ENCODE measurements around the gene ULK4.

Gene ULK4

GRCh38 chr3:41450416-41451231 is 511.3 kb downstream of the ULK4 start (continued):
- no peak for TF ChIP-seq PRDM2 (tag by site-specific recombination; IDR thresholded peaks at IDR 0.05; ENCODE audit: borderline replicate concordance)
- TF ChIP-seq SALL2 (tag by site-specific recombination; IDR thresholded peaks at IDR 0.05; ENCODE audit: borderline replicate concordance): no peak
- no peak for TF ChIP-seq HOXA7 (CRISPR knock-in tag; IDR thresholded peaks at IDR 0.05; ENCODE audit: borderline replicate concordance)
- TF ChIP-seq ZNF324 (tag by site-specific recombination; IDR thresholded peaks at IDR 0.05): no peak
- no peak for TF ChIP-seq ZNF146 (tag by site-specific recombination; IDR thresholded peaks at IDR 0.05)
- TF ChIP-seq SCRT1 (tag by site-specific recombination; IDR thresholded peaks at IDR 0.05; ENCODE audit: borderline replicate concordance): peak; percentile 60; the same call in 1 of the 2 replicates
- no peak for TF ChIP-seq HIC1 (tag by site-specific recombination; IDR thresholded peaks at IDR 0.05)
- TF ChIP-seq SP2 (tag by site-specific recombination; IDR thresholded peaks at IDR 0.05): no peak
- no peak for TF ChIP-seq ZNF19 (tag by site-specific recombination; IDR thresholded peaks at IDR 0.05; ENCODE audit: low read depth)
- TF ChIP-seq, protein P1, sequence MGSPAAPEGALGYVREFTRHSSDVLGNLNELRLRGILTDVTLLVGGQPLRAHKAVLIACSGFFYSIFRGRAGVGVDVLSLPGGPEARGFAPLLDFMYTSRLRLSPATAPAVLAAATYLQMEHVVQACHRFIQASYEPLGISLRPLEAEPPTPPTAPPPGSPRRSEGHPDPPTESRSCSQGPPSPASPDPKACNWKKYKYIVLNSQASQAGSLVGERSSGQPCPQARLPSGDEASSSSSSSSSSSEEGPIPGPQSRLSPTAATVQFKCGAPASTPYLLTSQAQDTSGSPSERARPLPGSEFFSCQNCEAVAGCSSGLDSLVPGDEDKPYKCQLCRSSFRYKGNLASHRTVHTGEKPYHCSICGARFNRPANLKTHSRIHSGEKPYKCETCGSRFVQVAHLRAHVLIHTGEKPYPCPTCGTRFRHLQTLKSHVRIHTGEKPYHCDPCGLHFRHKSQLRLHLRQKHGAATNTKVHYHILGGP (tag by site-specific recombination; IDR thresholded peaks at IDR 0.05): peak; percentile 52
- TF ChIP-seq, protein P2, sequence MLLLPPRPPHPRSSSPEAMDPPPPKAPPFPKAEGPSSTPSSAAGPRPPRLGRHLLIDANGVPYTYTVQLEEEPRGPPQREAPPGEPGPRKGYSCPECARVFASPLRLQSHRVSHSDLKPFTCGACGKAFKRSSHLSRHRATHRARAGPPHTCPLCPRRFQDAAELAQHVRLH (tag by site-specific recombination; IDR thresholded peaks at IDR 0.05): peak; percentile 87; the same call in 1 of the 2 replicates
- TF ChIP-seq ZSCAN5A (tag by site-specific recombination; IDR thresholded peaks at IDR 0.05): no peak
- peak; percentile 46; the same call in 1 of the 2 replicates for TF ChIP-seq TCF7L2 (IDR thresholded peaks at IDR 0.05; ENCODE audit: borderline replicate concordance, low read depth, low read length)
- TF ChIP-seq KLF1 (tag by site-specific recombination; IDR thresholded peaks at IDR 0.05): no peak
- no peak for TF ChIP-seq ZSCAN23 (tag by site-specific recombination; IDR thresholded peaks at IDR 0.05)
- peak; percentile 63; the same call in 1 of the 2 replicates for TF ChIP-seq ZNF18 (tag by site-specific recombination; IDR thresholded peaks at IDR 0.05)
- no peak for TF ChIP-seq ZNF248 (tag by site-specific recombination; IDR thresholded peaks at IDR 0.05)
- no peak for TF ChIP-seq ZNF23 (tag by site-specific recombination; IDR thresholded peaks at IDR 0.05; ENCODE audit: borderline replicate concordance)
- no peak for TF ChIP-seq ZFP37 (tag by site-specific recombination; IDR thresholded peaks at IDR 0.05)
- no peak for TF ChIP-seq BCL11A (tag by site-specific recombination; IDR thresholded peaks at IDR 0.05; ENCODE audit: low read depth)
- TF ChIP-seq ZNF140 (tag by site-specific recombination; IDR thresholded peaks at IDR 0.05): no peak
- peak; percentile 66 for TF ChIP-seq WT1 (tag by site-specific recombination; IDR thresholded peaks at IDR 0.05)
